ENCODE data around the gene IRF4.

IRF4 gene

GRCh38 chr6:397604-398003 is 6.1 kb downstream of the IRF4 start:
- H4K8ac ChIP-seq (ENCODE audit: low read depth, low read length): no peak overlapping the region
- no CpG with 5 or more reads among the region's 5 CpGs for WGBS (ENCODE audit: extremely low coverage, insufficient coverage, insufficient read length)
- H3K4ac ChIP-seq (ENCODE audit: low read depth, low read length): no peak overlapping the region
- H2BK12ac ChIP-seq (ENCODE audit: low read length): no peak overlapping the region
- no peak overlapping the region for H4K91ac ChIP-seq (ENCODE audit: low read depth, low read length)
- H2AK5ac ChIP-seq (ENCODE audit: low read length): no peak overlapping the region
- peaks cover 14% of the 10 kb centered on the region for H3K27me3 ChIP-seq (ENCODE audit: insufficient read depth, low read length)
- no peaks in the 10 kb centered on the region for H3K79me2 ChIP-seq (ENCODE audit: control insufficient read depth, insufficient read depth, low read length, poor library complexity)
- H3K4me1 ChIP-seq (ENCODE audit: control insufficient read depth in 1 of 2, insufficient read depth in 2 of 2, low read length in 2 of 2): peaks cover 24% of the 10 kb centered on the region in 2 experiments
- H3K79me1 ChIP-seq (ENCODE audit: low read length): peaks cover 2% of the 10 kb centered on the region
- H3K18ac ChIP-seq (ENCODE audit: low read length): no peak overlapping the region
- H4K12ac ChIP-seq (ENCODE audit: low read depth, low read length): no peak overlapping the region
- H2BK5ac ChIP-seq (ENCODE audit: low read depth, low read length, poor library complexity): no peak overlapping the region
- no peak overlapping the region for H2AFZ ChIP-seq (ENCODE audit: insufficient read depth, low read length, poor library complexity)
- H3K9ac ChIP-seq (ENCODE audit: low read length): no peak overlapping the region
- no peak for DNase-seq
- no peaks in the 10 kb centered on the region for H3K36me3 ChIP-seq (ENCODE audit: control insufficient read depth in 1 of 2, insufficient read depth in 2 of 2, low read length in 2 of 2)
- no peak overlapping the region for H3K23ac ChIP-seq (ENCODE audit: low read length)
- H3K4me3 ChIP-seq (ENCODE audit: low read depth, low read length): no peak overlapping the region
- no peaks in the 10 kb centered on the region for H3K9me3 ChIP-seq (ENCODE audit: insufficient read depth, low read depth, low read length)
- no peak overlapping the region for H2BK120ac ChIP-seq (ENCODE audit: insufficient read depth, low read length, poor library complexity)
- H3K4me2 ChIP-seq (ENCODE audit: low read length): no peak overlapping the region
- H3K14ac ChIP-seq (ENCODE audit: low read length): no peak overlapping the region
- no peak overlapping the region for H3K27ac ChIP-seq (ENCODE audit: low read depth, low read length)

- WGBS (ENCODE audit: extremely low coverage, insufficient coverage, insufficient read length): no CpG with 5 or more reads among the region's 2 CpGs
These were observed 6.5 kb downstream of the IRF4 start for GRCh38 chr6:398065-398464.

GRCh38 chr6:398558-399078 is 7.1 kb downstream of the IRF4 start:
- no peak overlapping the region for H4K12ac ChIP-seq (ENCODE audit: low read depth, low read length)
- H3K79me1 ChIP-seq (ENCODE audit: low read length): peaks cover 2% of the 10 kb centered on the region
- no peak overlapping the region for H3K23ac ChIP-seq (ENCODE audit: low read length)
- H3K27ac ChIP-seq (ENCODE audit: low read depth, low read length): no peak overlapping the region
- no peak overlapping the region for H3K14ac ChIP-seq (ENCODE audit: low read length)
- no peak overlapping the region for H2BK5ac ChIP-seq (ENCODE audit: low read depth, low read length, poor library complexity)
- peaks cover 4% of the 10 kb centered on the region for H3K27me3 ChIP-seq (ENCODE audit: insufficient read depth, low read length)
- H2BK12ac ChIP-seq (ENCODE audit: low read length): no peak overlapping the region
- no peak overlapping the region for H3K4ac ChIP-seq (ENCODE audit: low read depth, low read length)
- H2AFZ ChIP-seq (ENCODE audit: insufficient read depth, low read length, poor library complexity): no peak overlapping the region
- no peaks in the 10 kb centered on the region for H3K9me3 ChIP-seq (ENCODE audit: insufficient read depth, low read depth, low read length)
- H4K91ac ChIP-seq (ENCODE audit: low read depth, low read length): no peak overlapping the region
- no peaks in the 10 kb centered on the region for H3K79me2 ChIP-seq (ENCODE audit: control insufficient read depth, insufficient read depth, low read length, poor library complexity)
- no peak for DNase-seq
- H3K4me1 ChIP-seq (ENCODE audit: control insufficient read depth in 1 of 2, insufficient read depth in 2 of 2, low read length in 2 of 2): peaks cover 14% of the 10 kb centered on the region in 2 experiments
- H2AK5ac ChIP-seq (ENCODE audit: low read length): no peak overlapping the region
- H3K4me3 ChIP-seq (ENCODE audit: low read depth, low read length): no peak overlapping the region
- no peaks in the 10 kb centered on the region for H3K36me3 ChIP-seq (ENCODE audit: control insufficient read depth in 1 of 2, insufficient read depth in 2 of 2, low read length in 2 of 2)
- H4K8ac ChIP-seq (ENCODE audit: low read depth, low read length): no peak overlapping the region
- H2BK120ac ChIP-seq (ENCODE audit: insufficient read depth, low read length, poor library complexity): no peak overlapping the region
- H3K9ac ChIP-seq (ENCODE audit: low read length): no peak overlapping the region
- H3K18ac ChIP-seq (ENCODE audit: low read length): no peak overlapping the region
- no peak overlapping the region for H3K4me2 ChIP-seq (ENCODE audit: low read length)
- no CpG with 5 or more reads among the region's 13 CpGs for WGBS (ENCODE audit: extremely low coverage, insufficient coverage, insufficient read length)

More at GRCh38 chr6:398065-398464, 6.5 kb downstream of the IRF4 start:
- no peaks in the 10 kb centered on the region for H3K79me2 ChIP-seq (ENCODE audit: control insufficient read depth, insufficient read depth, low read length, poor library complexity)
- H3K4me2 ChIP-seq (ENCODE audit: low read length): no peak overlapping the region
- no peak overlapping the region for H4K8ac ChIP-seq (ENCODE audit: low read depth, low read length)
- H3K79me1 ChIP-seq (ENCODE audit: low read length): peaks cover 2% of the 10 kb centered on the region
- no peak overlapping the region for H3K18ac ChIP-seq (ENCODE audit: low read length)
- no peak overlapping the region for H3K4me3 ChIP-seq (ENCODE audit: low read depth, low read length)
- no peak overlapping the region for H2BK12ac ChIP-seq (ENCODE audit: low read length)
- no peak overlapping the region for H4K91ac ChIP-seq (ENCODE audit: low read depth, low read length)
- no peaks in the 10 kb centered on the region for H3K9me3 ChIP-seq (ENCODE audit: insufficient read depth, low read depth, low read length)
- H2BK120ac ChIP-seq (ENCODE audit: insufficient read depth, low read length, poor library complexity): no peak overlapping the region
- no peak overlapping the region for H4K12ac ChIP-seq (ENCODE audit: low read depth, low read length)
- no peak for DNase-seq
- H3K27me3 ChIP-seq (ENCODE audit: insufficient read depth, low read length): peaks cover 10% of the 10 kb centered on the region
- no peak overlapping the region for H2AK5ac ChIP-seq (ENCODE audit: low read length)
- peaks cover 19 to 20% of the 10 kb centered on the region in 2 experiments for H3K4me1 ChIP-seq (ENCODE audit: control insufficient read depth in 1 of 2, insufficient read depth in 2 of 2, low read length in 2 of 2)
- H3K27ac ChIP-seq (ENCODE audit: low read depth, low read length): no peak overlapping the region
- no peaks in the 10 kb centered on the region for H3K36me3 ChIP-seq (ENCODE audit: control insufficient read depth in 1 of 2, insufficient read depth in 2 of 2, low read length in 2 of 2)
- H3K23ac ChIP-seq (ENCODE audit: low read length): no peak overlapping the region
- H2AFZ ChIP-seq (ENCODE audit: insufficient read depth, low read length, poor library complexity): no peak overlapping the region
- no peak overlapping the region for H2BK5ac ChIP-seq (ENCODE audit: low read depth, low read length, poor library complexity)
- H3K9ac ChIP-seq (ENCODE audit: low read length): no peak overlapping the region
- H3K4ac ChIP-seq (ENCODE audit: low read depth, low read length): no peak overlapping the region
- H3K14ac ChIP-seq (ENCODE audit: low read length): no peak overlapping the region

- Histone ChIP-seq H2BK5ac (ENCODE audit: low read depth, low read length, poor library complexity) (no peak overlapping the region), H3K36me3 (ENCODE audit: control insufficient read depth in 1 of 2, insufficient read depth in 2 of 2, low read length in 2 of 2) (no peaks in the 10 kb centered on the region), H3K4me1 (ENCODE audit: control insufficient read depth in 1 of 2, insufficient read depth in 2 of 2, low read length in 2 of 2) (peaks cover 5 to 6% of the 10 kb centered on the region in 2 experiments), H4K8ac (ENCODE audit: low read depth, low read length) (no peak overlapping the region), H3K79me1 (ENCODE audit: low read length) (peaks cover 2% of the 10 kb centered on the region), H3K9me3 (ENCODE audit: insufficient read depth, low read depth, low read length) (peaks cover 9% of the 10 kb centered on the region), H3K23ac (ENCODE audit: low read length) (no peak overlapping the region), H3K9ac (ENCODE audit: low read length) (no peak overlapping the region), H3K18ac (ENCODE audit: low read length) (no peak overlapping the region), H3K14ac (ENCODE audit: low read length) (no peak overlapping the region), H4K91ac (ENCODE audit: low read depth, low read length) (no peak overlapping the region), H2BK120ac (ENCODE audit: insufficient read depth, low read length, poor library complexity) (no peak overlapping the region), H3K4me2 (ENCODE audit: low read length) (no peak overlapping the region), H3K27ac (ENCODE audit: low read depth, low read length) (no peak overlapping the region), H2BK12ac (ENCODE audit: low read length) (no peak overlapping the region), H3K4me3 (ENCODE audit: low read depth, low read length) (no peak overlapping the region), H2AK5ac (ENCODE audit: low read length) (no peak overlapping the region), H4K12ac (ENCODE audit: low read depth, low read length) (no peak overlapping the region), H3K4ac (ENCODE audit: low read depth, low read length) (no peak overlapping the region), H2AFZ (ENCODE audit: insufficient read depth, low read length, poor library complexity) (no peak overlapping the region), H3K79me2 (ENCODE audit: control insufficient read depth, insufficient read depth, low read length, poor library complexity) (no peaks in the 10 kb centered on the region), H3K27me3 (ENCODE audit: insufficient read depth, low read length) (no peaks in the 10 kb centered on the region)
- no CpG with 5 or more reads among the region's 11 CpGs for WGBS (ENCODE audit: extremely low coverage, insufficient coverage, insufficient read length)
- no peak for DNase-seq
These were observed 8.4 kb downstream of the IRF4 start for GRCh38 chr6:399785-400534.

Measured in trophoblast cell (in vitro differentiated cells and primary cell).